Smooth muscle cell (in vitro differentiated cells): ENCODE measurements around the gene LRRC52. TPM values are rescaled to one million over a fixed set of nuclear protein-coding genes. Genes with fewer than 3 reads are reported as not detected.
A peak's percentile ranks its signal among the peaks of the same experiment; 100 is the strongest.

Source experiments
- DNase-seq: peaks from one replicate; lab custom pipeline; 2025; ENCODE audit not compliant: unreplicated experiment; lab: John Stamatoyannopoulos, UW
- H2AFZ ChIP-seq: fragments of 200-600 bp; sonication (generic); 2 replicates; pipeline ENCODE4 v1.6.0; 2016; ENCODE audit warnings: antibody characterized with exemption, low read depth, mild to moderate bottlenecking
- H3F3A ChIP-seq: fragments of 200-600 bp; sonication (generic); 2 replicates; pipeline ENCODE4 v1.6.0; 2017; ENCODE audit warnings: antibody characterized with exemption, low read depth
- H3K27ac ChIP-seq: fragments of 200-600 bp; sonication (generic); 2 replicates; pipeline ENCODE4 v1.5.1; 2016; ENCODE audit warnings: low read depth, mild to moderate bottlenecking
- H3K27me3 ChIP-seq: fragments of 200-600 bp; sonication (generic); 2 replicates; pipeline ENCODE4 v1.6.1; 2016; ENCODE audit warnings: low read depth, mild to moderate bottlenecking
- H3K36me3 ChIP-seq: fragments of 200-600 bp; sonication (generic); 2 replicates; pipeline ENCODE4 v1.5.1; 2016; ENCODE audit warnings: low read depth
- H3K4me1 ChIP-seq: fragments of 200-600 bp; sonication (generic); 2 replicates; pipeline ENCODE4 v1.5.1; 2016; ENCODE audit warnings: low read depth
- H3K4me2 ChIP-seq: fragments of 200-600 bp; sonication (generic); 2 replicates; pipeline ENCODE4 v1.6.0; 2016; ENCODE audit warnings: mild to moderate bottlenecking
- H3K4me3 ChIP-seq: fragments of 200-600 bp; sonication (generic); 2 replicates; pipeline ENCODE4 v1.5.1; 2016; ENCODE audit warnings: mild to moderate bottlenecking
- H3K79me2 ChIP-seq: fragments of 200-600 bp; sonication (generic); 2 replicates; pipeline ENCODE4 v1.6.0; 2016; ENCODE audit warnings: low read depth, mild to moderate bottlenecking
- H3K9ac ChIP-seq: fragments of 200-600 bp; sonication (generic); 2 replicates; pipeline ENCODE4 v1.6.0; 2016; ENCODE audit warnings: low read depth
- H3K9me3 ChIP-seq: fragments of 200-600 bp; sonication (generic); replicated peaks from 2 replicates; pipeline ENCODE4 v1.5.1; 2016; ENCODE audit warnings: low read depth
- H4K20me1 ChIP-seq: fragments of 200-600 bp; sonication (generic); 2 replicates; pipeline ENCODE4 v1.6.0; 2016; ENCODE audit warnings: low read depth
- CTCF ChIP-seq: fragments of 200-600 bp; sonication (generic); IDR thresholded peaks from 2 replicates; pipeline ENCODE4 v1.5.1; 2017; ENCODE audit warnings: borderline replicate concordance, mild to moderate bottlenecking, antibody characterized with exemption; ENCODE audit not compliant: insufficient read depth, poor library complexity, severe bottlenecking
- WGBS: methylation state at CpG from one replicate; pipeline ENCODE4 v1.1.7; 2016; ENCODE audit warnings: low lambda C conversion rate; 5-methylcytosine and 5-hydroxymethylcytosine counted together
- polyA plus RNA-seq: library from polyadenylated mRNA; unstranded; fragments of >200 nt; fragmentation: Nextera tagmentation; extraction: Ambion mirVana; gene quantifications from 2 replicates; pipeline ENCODE4 v1.2.1, GENCODE V29; 2016
- total RNA-seq: library from RNA; depleted of rRNA; stranded (reverse); fragments of >200 nt; gene quantifications from 2 replicates; pipeline ENCODE4 v1.2.3, GENCODE V29; 2014

LRRC52 gene
- total and polyA plus RNA-seq, 2 experiments from 2014 or later = not detected

- no peak overlapping the region for H3K27ac ChIP-seq
- no peaks in the 10 kb centered on the region for H3K9me3 ChIP-seq
- no peaks in the 10 kb centered on the region for H3K4me1 ChIP-seq
- no peak overlapping the region for H3K9ac ChIP-seq
- H4K20me1 ChIP-seq = no peaks in the 10 kb centered on the region
- peaks cover 38% of the 10 kb centered on the region for H3K27me3 ChIP-seq
- no peaks in the 10 kb centered on the region for H3K79me2 ChIP-seq
- no peak overlapping the region for H3K4me2 ChIP-seq
- TF ChIP-seq CTCF = peak; percentile 97
- 1% methylated on average over 10 of the region's 10 CpGs for WGBS
- H3F3A ChIP-seq = no peaks in the 10 kb centered on the region
- H3K36me3 ChIP-seq = no peaks in the 10 kb centered on the region
- peak; percentile 41 for DNase-seq
- H2AFZ ChIP-seq = no peak overlapping the region
- H3K4me3 ChIP-seq = no peak overlapping the region
Measured at GRCh38 chr1:165592945-165593823, 49.4 kb downstream of the LRRC52 start.

- no peak for DNase-seq
- H3K27me3 ChIP-seq = peaks cover 18% of the 10 kb centered on the region
- no peaks in the 10 kb centered on the region for H3F3A ChIP-seq
- peaks cover 6% of the 10 kb centered on the region for H3K4me1 ChIP-seq
- no peaks in the 10 kb centered on the region for H3K9me3 ChIP-seq
- H3K9ac ChIP-seq = no peak overlapping the region
- no peaks in the 10 kb centered on the region for H4K20me1 ChIP-seq
- H3K4me2 ChIP-seq = peak overlapping the region; percentile 21
- H3K27ac ChIP-seq = no peak overlapping the region
- no peaks in the 10 kb centered on the region for H3K36me3 ChIP-seq
- no peak overlapping the region for H2AFZ ChIP-seq
- TF ChIP-seq CTCF = no peak
- no peaks in the 10 kb centered on the region for H3K79me2 ChIP-seq
- no peak overlapping the region for H3K4me3 ChIP-seq
- WGBS = 18% methylated on average over 1 of the region's 1 CpG
Measured at GRCh38 chr1:165595246-165595938, 51.6 kb downstream of the LRRC52 start.

GRCh38 chr1:165597883-165598675 is 54.3 kb downstream of the LRRC52 start:
- no peak for TF ChIP-seq CTCF
- H2AFZ ChIP-seq = peak overlapping the region; percentile 27
- DNase-seq = peak; percentile 85

More at GRCh38 chr1:165597883-165598675, 54.3 kb downstream of the LRRC52 start:
- Histone ChIP-seq H3K4me3 (peak overlapping the region; percentile 53), H3F3A (no peaks in the 10 kb centered on the region), H3K36me3 (no peaks in the 10 kb centered on the region), H3K79me2 (no peaks in the 10 kb centered on the region), H3K4me2 (peak overlapping the region; percentile 85), H3K9me3 (no peaks in the 10 kb centered on the region), H3K9ac (peak overlapping the region; percentile 87), H4K20me1 (no peaks in the 10 kb centered on the region), H3K27ac (peak overlapping the region; percentile 86), H3K27me3 (peaks cover 16% of the 10 kb centered on the region), H3K4me1 (peaks cover 6% of the 10 kb centered on the region)
- under 1% methylated on average over 38 of the region's 38 CpGs for WGBS
